GM13977 (cell line): Measurements from ENCODE around the gene PARP9.
"Not testable (repeated sequence)": the region's sequence is repeated elsewhere in the genome, so short reads cannot be mapped to it uniquely, and the experiment has no call there.

ENCODE experiments used
- DNase-seq: peaks from one replicate; pipeline ENCODE4 v3.0.0; 2012; ENCODE audit warnings: low spot score
- in situ Hi-C: fragments of 300-500 bp; cut with MboI; formaldehyde crosslinking; loops from one replicate; pipeline ENCODE4 v1.12.0; 2022; ENCODE audit warnings: low sequenced_read_pairs, low pct_unique_long_range_greater_than_20kb, mixed read lengths, inconsistent platforms; ENCODE audit not compliant: unreplicated experiment
- TF ChIP-seq, protein P1 (sequence below): IDR thresholded peaks from 2 replicates; pipeline ENCODE4 v1.5.1; 2012; ENCODE audit warnings: mild to moderate bottlenecking, control low read depth; ENCODE audit not compliant: insufficient read depth; ENCODE audit errors: extremely low read depth, missing control alignments

The PARP9 gene

DNA sequence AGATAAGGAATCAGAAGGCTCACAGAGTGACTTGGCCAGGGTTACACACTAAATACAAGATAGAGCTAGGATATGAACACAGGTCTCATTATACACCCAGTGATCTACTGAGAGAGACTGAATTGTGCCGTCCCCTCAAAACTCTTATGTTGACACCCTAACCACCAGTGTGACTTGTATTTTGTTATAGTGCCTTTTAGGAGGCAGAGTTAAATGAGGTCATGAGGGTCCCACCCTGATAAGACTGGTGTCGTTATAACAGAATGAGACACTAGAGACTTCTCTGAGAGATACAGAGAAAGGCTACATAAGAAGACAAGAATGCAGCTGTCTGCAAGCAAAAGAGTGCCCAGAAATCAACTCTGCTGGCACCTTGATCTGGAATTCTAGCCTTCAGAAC lies 62.0 kb downstream of the PARP9 start:
- in situ Hi-C loops: no loop called here
- TF ChIP-seq, protein P1, sequence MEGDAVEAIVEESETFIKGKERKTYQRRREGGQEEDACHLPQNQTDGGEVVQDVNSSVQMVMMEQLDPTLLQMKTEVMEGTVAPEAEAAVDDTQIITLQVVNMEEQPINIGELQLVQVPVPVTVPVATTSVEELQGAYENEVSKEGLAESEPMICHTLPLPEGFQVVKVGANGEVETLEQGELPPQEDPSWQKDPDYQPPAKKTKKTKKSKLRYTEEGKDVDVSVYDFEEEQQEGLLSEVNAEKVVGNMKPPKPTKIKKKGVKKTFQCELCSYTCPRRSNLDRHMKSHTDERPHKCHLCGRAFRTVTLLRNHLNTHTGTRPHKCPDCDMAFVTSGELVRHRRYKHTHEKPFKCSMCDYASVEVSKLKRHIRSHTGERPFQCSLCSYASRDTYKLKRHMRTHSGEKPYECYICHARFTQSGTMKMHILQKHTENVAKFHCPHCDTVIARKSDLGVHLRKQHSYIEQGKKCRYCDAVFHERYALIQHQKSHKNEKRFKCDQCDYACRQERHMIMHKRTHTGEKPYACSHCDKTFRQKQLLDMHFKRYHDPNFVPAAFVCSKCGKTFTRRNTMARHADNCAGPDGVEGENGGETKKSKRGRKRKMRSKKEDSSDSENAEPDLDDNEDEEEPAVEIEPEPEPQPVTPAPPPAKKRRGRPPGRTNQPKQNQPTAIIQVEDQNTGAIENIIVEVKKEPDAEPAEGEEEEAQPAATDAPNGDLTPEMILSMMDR: no peak
- no peak for DNase-seq

DNA sequence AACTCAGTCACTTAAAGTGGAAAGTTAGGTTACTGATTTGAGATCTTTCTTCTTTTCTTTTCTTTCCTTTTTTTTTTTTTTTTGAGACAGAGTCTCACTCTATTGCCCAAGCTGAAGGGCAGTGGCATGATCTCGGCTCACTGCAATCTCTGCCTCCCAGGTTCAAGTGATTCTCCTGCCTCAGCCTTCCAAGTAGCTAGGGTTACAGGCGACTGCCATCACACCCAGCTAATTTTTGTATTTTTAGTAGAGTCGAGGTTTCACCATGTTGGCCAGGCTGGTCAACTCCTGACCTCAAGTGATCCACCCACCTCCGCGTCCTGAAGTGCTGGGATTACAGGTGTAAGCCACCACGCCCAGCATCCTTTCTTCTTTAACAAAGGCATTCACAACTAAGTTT lies 63.1 kb downstream of the PARP9 start:
- DNase-seq, in situ Hi-C loops: not testable (repeated sequence)

DNA sequence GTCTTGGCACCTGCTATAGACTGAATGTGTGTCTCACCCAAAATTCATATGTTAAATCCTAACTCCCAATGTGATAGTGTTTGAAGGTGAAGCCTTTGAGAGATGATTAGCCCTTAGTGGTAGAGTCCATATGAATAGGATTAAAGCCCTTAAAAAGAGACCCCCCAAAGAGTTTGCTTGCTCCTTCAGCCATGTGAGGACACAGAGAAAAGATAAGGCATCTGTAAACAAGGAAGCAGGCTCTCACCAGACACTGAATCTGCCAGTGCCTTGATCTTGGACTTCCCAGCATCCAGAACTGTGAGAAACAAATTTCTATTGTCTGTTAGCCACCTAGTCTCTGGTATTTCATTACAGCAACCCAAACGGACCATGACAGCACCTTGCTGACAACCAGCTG lies 65.9 kb downstream of the PARP9 start:
- in situ Hi-C loops: no loop called here

DNA sequence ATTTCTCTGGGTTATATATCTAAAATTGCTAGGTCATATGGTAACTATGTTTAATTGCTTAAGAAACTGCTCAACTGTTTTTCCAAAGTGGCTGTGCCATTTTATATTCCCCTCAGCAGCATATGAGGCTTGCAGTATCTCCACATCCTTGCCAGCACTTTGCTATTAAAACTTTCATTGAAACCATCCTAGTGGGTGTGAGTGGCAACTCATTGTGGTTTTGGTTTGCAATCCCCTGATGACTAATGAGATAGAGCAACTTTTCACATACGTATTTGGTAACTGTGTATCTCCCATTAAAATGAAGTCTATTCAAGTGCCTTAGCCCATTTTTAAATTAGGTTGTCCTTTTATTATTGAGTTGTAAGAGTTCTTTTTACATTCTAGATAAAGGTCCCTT lies 66.7 kb downstream of the PARP9 start:
- in situ Hi-C loops: no loop called here
- peak; percentile 44 for DNase-seq

More for the DNA sequence above, 65.9 kb downstream of the PARP9 start:
- no peak for DNase-seq
- TF ChIP-seq, protein P1: no peak

DNA sequence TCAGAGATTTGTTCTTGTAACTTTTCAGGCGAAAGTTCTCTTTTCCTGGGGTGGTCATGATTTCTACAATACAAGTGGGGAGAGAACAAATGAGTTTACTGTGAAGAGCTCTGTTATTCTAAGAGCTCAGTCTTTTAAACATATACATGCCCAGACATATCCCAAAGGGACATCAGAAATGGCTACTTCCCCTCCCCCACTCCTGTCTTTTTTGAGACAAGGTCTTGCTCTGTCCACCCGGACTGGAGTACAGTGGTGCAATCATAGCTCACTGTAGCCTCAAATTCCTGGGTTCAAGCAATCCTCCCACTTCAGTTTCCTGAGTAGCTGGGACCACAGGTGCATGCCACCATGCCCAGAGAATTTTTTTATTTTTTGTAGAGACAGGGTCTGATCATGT lies 67.6 kb downstream of the PARP9 start:
- no peak for DNase-seq
- in situ Hi-C loops: no loop called here

More for the DNA sequence above, 66.7 kb downstream of the PARP9 start:
- TF ChIP-seq, protein P1: no peak

DNA sequence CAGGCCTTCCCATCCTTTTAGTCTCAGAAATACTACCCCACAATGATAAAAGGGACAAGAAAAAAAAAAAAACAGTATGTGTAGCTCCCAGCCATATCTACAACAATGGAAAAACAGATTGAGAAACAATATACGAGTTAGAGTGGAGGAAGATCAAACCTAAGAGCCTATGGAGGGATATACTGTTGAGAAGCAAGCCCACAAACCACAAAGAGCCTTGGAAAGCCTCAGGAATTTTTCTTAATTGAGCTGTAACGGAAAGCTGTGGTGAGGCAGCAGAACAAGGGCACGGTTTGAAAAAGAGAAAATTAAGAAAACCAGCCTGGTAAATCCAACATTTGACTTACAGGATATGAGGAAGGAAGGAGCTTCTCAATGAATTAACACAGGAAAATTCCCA lies 70.8 kb downstream of the PARP9 start:
- in situ Hi-C loops: no loop called here
- TF ChIP-seq, protein P1: no peak
- DNase-seq: no peak

More for the DNA sequence above, 67.6 kb downstream of the PARP9 start:
- TF ChIP-seq, protein P1: no peak

DNA sequence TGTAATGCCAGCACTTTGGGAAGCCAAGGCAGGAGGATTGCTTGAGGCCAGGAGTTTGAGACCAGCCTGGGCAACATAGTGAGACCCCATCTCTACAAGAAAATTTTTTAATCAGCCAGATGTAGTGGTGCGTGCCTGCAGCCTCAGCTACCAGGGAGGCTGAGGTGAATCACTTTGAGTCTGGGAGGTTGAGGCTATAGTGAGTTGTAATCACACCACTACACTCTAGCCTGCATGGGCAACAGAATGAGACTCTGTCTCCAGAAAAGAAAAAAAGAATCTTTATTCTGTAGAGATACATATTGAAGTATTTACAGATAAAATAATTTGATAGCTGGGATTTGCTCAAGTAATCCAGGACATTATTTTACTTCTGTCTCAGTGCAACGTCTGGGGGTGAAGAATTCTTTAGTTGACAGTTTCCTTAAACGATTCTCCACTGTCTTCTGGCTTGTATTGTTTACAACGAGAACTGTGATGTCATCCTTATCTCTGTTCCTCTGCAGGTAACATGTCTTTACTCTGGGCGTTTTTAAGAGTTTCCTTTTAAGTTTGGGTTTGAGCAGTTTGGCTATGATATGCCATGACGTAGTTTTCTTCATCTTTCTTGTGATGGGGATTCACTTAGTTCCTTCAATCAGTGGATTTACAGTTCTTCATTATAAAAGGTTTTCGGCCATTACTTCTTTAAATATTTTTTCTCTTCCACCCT lies 75.7 kb downstream of the PARP9 start:
- TF ChIP-seq, protein P1: no peak
- no peak for DNase-seq
- in situ Hi-C loops: no loop called here
